Stimulated activated CD4-positive, alpha-beta T cell treated with anti-CD3 and anti-CD28 coated beads, Interleukin-15, amount 100 ng/mL, for 1 hour (primary cell): Measurements from ENCODE around the gene SGMS1.

ENCODE experiments used
- DNase-seq, 2 donors: peaks; one replicate each; pipeline ENCODE4 v3.0.0-alpha.2; 2020; ENCODE audit warnings: low read depth in 1 of 2, low spot score in 1 of 2

Gene SGMS1

GRCh38 chr10:50346942-50347341 lies 276.8 kb downstream of the SGMS1 start:
- no peak for DNase-seq

- DNase-seq: no peak
Observed at GRCh38 chr10:50345545-50345944, 278.2 kb downstream of the SGMS1 start.

GRCh38 chr10:50343702-50344331 lies 279.9 kb downstream of the SGMS1 start:
- DNase-seq: no peak

GRCh38 chr10:50341987-50342386 lies 281.8 kb downstream of the SGMS1 start:
- no peak for DNase-seq

- DNase-seq: no peak
Observed at GRCh38 chr10:50336140-50336539, 287.6 kb downstream of the SGMS1 start.

GRCh38 chr10:50335397-50335796 lies 288.4 kb downstream of the SGMS1 start:
- no peak for DNase-seq

- no peak for DNase-seq
Observed at GRCh38 chr10:50334273-50334672, 289.5 kb downstream of the SGMS1 start.

GRCh38 chr10:50333872-50334271 lies 289.9 kb downstream of the SGMS1 start:
- no peak for DNase-seq

GRCh38 chr10:50332108-50332842 lies 291.5 kb downstream of the SGMS1 start:
- DNase-seq: no peak

GRCh38 chr10:50331486-50331885 lies 292.3 kb downstream of the SGMS1 start:
- no peak for DNase-seq

GRCh38 chr10:50326757-50327701 lies 296.7 kb downstream of the SGMS1 start:
- no peak for DNase-seq

- DNase-seq: no peak
Observed at GRCh38 chr10:50326172-50326555, 297.6 kb downstream of the SGMS1 start.

GRCh38 chr10:50325449-50326171 lies 298.1 kb downstream of the SGMS1 start:
- no peak for DNase-seq

GRCh38 chr10:50324680-50325393 lies 298.9 kb downstream of the SGMS1 start:
- DNase-seq: no peak

- DNase-seq: no peak
Observed at GRCh38 chr10:50324046-50324445, 299.7 kb downstream of the SGMS1 start.

- DNase-seq: no peak
Observed at GRCh38 chr10:50322077-50322476, 301.7 kb downstream of the SGMS1 start.

- DNase-seq: no peak
Observed at GRCh38 chr10:50318129-50318528, 305.6 kb downstream of the SGMS1 start.

- no peak for DNase-seq
Observed at GRCh38 chr10:50316695-50317648, 306.8 kb downstream of the SGMS1 start.

- no peak for DNase-seq
Observed at GRCh38 chr10:50316174-50316573, 307.6 kb downstream of the SGMS1 start.
